ENCODE results near the gene MAPK8. TPM values are rescaled to one million over a fixed set of nuclear protein-coding genes. Genes with fewer than 3 reads are reported as not detected.
A peak's percentile ranks its signal among the peaks of the same experiment; 100 is the strongest.
"Not testable (repeated sequence)": the region's sequence is repeated elsewhere in the genome, so short reads cannot be mapped to it uniquely, and the experiment has no call there.

The MAPK8 gene
- 27.2 TPM for total RNA-seq

- ATAC-seq, result peak; percentile 96
Observed at GRCh38 chr10:48306265-48306869, at the start of gene MAPK8. MAPK8 (plus strand) TSS chr10:48306677; CDS start chr10:48401661, 94,984 bp downstream.

GRCh38 chr10:48257407-48257961 is 49.0 kb upstream of the MAPK8 start:
- ATAC-seq, result no peak

DNA sequence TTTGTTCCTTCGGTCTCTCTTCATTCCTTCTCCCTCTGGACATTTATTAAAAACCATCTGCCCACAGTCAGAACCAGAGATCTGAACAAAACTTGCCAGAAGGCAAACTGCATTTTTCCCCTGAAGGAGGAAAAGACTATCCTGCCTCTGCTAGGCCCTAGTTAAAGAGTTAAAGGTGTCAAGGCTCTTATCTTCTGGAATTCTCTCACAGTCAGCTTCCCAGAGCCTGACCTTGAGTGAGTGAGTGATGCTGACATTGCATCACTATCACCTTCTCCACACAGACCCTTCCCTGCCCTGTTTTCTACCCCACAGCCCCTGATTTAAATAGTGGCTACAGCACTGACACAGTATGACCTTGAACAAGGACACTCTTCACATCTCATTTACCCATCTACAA is 48.4 kb upstream of the MAPK8 start:
- no peak for ATAC-seq

GRCh38 chr10:48266528-48266927 is 39.9 kb upstream of the MAPK8 start:
- ATAC-seq, result no peak

- no peak for ATAC-seq
Observed at GRCh38 chr10:48271047-48271730, 35.3 kb upstream of the MAPK8 start.

GRCh38 chr10:48272682-48273081 is 33.8 kb upstream of the MAPK8 start:
- no peak for ATAC-seq

- ATAC-seq, result no peak
Observed at GRCh38 chr10:48273741-48274140, 32.7 kb upstream of the MAPK8 start.

DNA sequence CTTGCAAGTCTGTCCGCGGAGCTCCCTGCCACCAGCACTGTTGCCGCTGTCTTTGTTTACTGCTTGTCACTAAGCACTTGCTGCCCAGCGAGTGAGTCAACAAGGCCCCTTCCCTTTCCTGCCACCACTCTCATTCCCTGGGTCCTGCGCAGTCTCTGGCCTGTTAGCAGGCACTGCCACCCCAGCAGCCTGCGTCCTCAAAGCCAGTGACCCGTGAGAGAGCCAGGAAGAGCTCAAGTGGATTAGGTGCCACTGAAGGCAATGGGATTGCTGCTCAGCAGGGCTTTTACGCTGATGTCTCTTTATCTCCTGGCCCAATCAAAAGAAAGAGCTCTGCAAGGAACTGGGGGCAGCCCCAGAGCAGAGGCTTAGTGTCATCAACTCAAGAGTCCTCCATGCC is 31.8 kb upstream of the MAPK8 start, which contains the start of gene FRMPD2:
Gene FRMPD2 (minus strand): TSS at position 61 of the 400 bp plus-strand sequence. CDS start 129 bp downstream, outside the sequence.
- no peak for ATAC-seq

GRCh38 chr10:48277093-48277492 is 29.4 kb upstream of the MAPK8 start:
- ATAC-seq, result no peak

DNA sequence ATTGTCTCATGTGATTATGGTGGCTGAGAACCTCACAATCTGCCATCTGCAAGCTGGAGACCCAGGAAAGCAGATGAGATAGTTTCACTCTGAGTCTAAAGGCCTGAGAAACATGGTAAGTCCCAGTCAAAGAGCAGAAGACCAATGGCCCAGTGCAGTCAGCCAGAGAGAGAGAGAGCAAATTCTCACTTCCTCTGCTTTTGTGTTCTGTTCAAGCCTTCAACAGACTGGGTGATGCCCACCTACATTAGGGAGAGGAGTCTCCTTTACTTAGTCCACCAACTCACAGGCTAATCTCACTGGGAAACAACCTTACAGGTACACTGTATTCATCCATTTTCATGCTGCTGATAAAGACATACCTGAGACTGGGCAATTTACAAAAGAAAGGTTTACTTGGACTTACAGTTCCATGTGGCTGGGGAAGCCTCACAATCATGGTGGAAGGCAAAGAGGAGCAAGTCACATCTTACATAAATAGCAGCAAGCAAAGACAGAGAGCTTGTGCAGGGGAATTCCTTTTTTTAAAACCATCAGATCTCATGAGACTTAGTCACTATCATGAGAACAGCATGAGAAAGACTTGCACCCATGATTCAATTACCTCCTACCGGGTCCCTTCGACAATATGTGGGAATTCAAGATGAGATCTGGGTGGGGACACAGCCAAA is 27.3 kb upstream of the MAPK8 start:
- no peak for ATAC-seq

DNA sequence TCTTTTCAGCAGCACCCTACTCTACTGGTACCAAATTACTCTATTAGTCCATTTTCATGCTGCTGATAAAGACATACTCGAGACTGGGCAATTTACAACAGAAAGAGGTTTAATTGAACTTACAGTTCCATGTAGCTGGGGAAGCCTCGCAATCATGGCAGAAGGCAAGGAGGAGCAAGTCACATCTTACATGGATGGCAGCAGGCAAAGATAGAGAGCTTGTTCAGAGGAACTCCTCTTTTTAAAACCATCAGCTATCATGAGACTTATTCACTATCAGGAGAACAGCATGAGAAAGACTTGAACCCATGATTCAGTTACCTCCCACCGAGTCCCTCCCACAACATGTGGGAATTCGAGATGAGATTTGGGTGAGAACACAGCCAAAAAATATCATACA is 24.8 kb upstream of the MAPK8 start:
- ATAC-seq, result not testable (repeated sequence)

GRCh38 chr10:48282829-48283228 is 23.6 kb upstream of the MAPK8 start:
- ATAC-seq, result no peak

DNA sequence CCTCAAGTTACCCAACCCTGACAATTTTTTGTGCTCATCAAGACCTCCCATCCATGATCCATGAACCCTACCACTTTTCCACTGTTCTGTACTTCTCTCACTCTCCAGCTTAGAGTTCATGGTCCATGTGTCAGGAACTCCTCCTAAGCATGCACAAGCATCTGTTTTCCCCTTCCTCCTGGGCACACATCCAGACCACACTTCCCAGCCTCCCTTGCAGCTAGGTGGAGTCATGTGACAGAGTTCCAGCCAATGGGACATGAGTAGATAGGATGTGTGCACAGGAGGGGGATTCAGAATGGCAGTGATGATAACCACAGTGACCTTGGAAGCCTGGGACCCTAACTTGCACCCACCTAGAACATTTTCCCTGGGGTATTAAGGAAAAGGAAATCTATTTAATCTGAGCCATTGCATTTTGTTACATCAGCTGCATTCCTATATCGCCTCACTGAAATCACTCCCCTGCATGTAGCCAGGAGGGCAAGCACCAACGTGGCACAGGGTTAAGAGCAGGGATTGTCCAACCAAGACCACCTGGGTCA is 22.4 kb upstream of the MAPK8 start:
- no peak for ATAC-seq

DNA sequence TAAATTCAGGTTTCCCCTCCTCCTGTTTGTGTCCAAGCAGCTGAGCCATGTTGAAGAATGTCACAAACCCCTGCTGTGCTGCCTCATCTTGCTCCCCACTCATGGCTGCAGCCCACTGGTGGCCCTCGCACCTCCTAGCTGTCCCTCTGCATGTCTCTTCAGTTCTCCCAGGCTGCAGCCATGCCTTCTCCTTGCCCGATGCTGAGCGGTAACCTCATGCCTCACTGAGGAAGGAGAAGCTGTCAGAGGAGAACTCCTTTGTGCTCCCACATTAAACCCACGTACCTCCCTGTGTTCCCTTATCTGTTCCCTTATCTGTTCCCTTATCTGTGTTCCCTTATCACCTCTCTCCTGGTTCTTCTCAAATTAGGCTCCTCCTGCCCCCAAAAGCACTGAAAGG is 21.7 kb upstream of the MAPK8 start:
- no peak for ATAC-seq

DNA sequence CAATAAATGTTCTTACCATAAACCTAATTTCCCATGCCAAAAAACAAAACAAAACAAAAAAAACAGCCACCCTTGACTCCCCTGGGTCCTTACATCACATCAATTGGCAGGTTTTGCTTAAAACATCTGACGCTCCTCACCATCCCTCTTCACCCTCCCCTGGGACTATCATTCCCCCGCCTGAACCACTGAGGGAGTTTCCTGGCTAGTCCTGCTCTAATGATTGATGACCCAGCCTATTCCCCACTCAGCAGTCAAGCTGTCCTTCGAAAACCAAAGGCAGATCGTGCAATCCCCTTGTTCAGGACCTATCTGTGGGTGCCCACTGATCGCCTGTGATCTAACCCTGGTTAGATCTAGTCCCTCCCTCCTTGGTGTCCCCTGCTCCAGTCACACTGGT is 20.8 kb upstream of the MAPK8 start:
- ATAC-seq, result no peak

DNA sequence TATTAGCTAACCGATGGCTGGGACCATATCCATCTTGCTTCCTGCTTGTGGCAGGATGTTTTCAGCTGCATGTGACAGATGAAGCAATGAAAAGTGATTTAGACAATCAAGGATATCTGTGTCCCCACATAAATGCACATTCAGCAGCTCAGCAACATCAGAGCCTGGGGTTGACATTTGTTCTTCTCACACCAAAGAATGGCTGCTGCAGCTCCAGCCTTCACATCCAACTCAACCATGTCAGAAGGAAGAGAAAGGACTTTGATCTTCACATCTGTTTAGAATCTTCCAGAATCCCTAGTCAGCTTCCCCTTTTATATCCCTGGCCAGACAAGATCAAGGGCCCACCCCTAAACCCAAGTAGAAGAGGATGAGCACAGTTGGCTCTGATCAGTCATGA is 20.1 kb upstream of the MAPK8 start:
- no peak for ATAC-seq

DNA sequence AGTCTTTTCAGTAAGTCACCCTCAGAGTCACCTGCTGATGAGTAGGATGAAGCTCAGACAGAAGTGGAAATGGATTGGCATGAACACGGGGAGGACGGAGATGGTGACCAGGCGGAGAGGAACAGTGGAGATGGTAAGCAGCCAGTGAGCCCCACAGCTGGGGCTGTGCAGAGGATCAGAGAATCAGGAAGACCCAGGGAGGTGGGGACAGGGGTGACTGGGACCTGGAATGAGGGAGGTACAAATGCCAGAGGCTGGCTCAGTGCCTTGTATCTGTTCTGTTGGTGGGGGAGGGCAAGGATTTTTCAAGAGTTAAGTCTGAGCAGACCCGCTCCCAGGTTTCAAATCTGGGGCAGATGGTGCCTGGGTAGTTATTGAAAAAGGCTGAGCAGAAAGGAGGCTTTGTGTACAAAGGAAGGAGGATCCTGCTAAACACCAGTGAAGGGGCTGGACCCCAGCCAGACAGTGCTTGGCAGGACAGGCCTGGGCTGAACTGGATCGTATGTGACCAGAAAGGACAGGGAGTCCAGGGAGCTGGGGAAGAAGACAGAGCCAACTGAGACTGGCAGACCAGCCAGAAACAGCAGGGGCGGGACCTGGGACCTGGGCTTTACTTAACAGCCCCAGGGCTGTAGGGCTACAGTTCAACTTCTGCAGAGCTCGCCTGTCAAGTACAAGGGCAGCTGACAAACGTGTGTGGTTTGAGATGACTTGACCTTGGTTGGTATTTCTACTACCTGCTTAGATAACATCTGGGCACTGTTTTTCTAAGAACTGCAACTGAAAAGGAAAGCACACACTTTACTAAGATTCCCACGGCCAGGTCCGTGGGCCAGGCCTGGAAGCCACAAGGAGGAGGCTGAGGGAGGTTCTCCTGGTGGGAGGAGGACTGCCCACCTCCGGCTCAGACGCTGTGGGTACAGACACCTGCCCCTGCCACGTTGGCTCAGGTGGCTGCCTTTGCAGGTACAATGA is 18.8 kb upstream of the MAPK8 start:
- peak; percentile 30 for ATAC-seq

DNA sequence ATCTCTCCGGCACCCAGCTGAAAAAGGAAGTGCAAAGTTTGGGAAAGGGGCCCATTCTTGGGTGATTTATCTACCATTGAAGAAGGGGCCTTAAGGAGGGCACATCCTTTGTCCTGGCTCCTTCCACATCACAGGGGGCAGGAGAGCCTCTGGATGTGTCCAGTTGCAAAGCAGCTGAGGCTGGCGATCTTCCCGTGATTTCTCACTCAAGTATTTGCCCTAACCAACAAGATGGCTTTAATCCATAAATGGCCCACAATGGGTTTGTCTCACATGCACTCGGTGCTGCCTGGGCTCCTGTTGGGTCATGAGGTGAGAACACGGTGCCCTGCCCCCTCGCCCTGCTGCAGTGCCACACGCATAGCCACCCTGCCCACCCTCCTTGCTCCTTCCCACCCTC is 17.8 kb upstream of the MAPK8 start:
- ATAC-seq, result no peak

- ATAC-seq, result peak; percentile 72
Observed at GRCh38 chr10:48289501-48290238, 16.8 kb upstream of the MAPK8 start.

GRCh38 chr10:48290286-48290685 is 16.2 kb upstream of the MAPK8 start:
- no peak for ATAC-seq

DNA sequence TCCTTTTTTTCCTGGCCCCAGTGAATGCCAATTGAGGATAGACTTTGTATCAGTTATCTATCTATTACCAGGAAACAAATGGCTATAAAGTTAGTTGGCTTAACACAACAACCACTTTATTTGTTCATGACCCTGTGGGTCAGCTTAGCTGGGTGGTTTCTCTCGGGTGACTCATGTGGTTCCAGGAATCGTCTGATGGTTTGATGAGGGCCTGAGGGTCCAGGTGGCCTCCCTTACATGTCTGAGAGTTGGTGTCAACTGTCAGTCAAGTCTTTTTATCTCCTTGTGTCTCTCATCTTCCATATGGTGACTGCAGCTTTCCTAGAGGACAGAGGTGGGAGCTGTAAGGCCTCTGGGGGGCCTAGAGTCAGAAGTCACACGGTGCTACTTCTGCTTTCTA is 15.3 kb upstream of the MAPK8 start:
- no peak for ATAC-seq

All from esophagus mucosa (tissue), 1 donor.